GM23248 (cell line): ENCODE data around the gene APBA3.

Experiments used
- EZH2 ChIP-seq: fragments of 200-600 bp; sonication (generic); IDR thresholded peaks from 2 replicates; pipeline ENCODE4 v1.6.1; 2018; ENCODE audit warnings: antibody characterized with exemption, mild to moderate bottlenecking; ENCODE audit not compliant: insufficient read depth, poor library complexity, severe bottlenecking
- EZH2phosphoT487 ChIP-seq: fragments of 200-600 bp; sonication (generic); IDR thresholded peaks from 2 replicates; pipeline ENCODE4 v1.6.1; 2018; ENCODE audit warnings: antibody characterized with exemption, moderate library complexity, mild to moderate bottlenecking, low read depth; ENCODE audit not compliant: insufficient read depth

DNA sequence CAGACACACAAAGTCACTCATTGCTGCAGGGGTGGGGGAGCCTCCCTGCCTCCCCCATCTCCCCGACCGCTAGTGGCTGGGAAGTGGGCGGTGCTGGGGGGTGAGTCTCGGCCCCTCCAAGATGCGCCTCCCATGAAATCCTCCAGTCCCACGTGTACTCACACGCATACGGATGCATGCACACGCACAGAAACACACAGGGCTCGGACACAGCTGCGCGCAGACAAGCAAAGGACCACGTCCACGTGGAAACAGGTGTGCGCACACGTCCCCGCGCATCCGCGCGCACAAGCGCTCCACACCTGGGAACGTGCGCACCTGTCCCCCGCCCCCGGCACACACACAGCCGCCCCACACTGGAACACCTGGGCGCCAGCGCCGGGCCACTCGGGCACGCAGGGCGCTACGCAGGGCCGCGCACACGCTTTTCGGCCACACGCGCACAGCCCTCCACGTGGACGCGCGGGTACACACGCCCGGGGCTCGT lies 24.0 kb upstream of the APBA3 start:
- no peak for TF ChIP-seq EZH2
- TF ChIP-seq EZH2phosphoT487, result no peak
